ENCODE measurements around the gene SLC8B1.

GRCh38 chr12:113250045-113250444, 84.9 kb downstream of the SLC8B1 start:
- TF ChIP-seq SP1 (IDR thresholded peaks at IDR 0.05) (no peak), CTCF (IDR thresholded peaks at IDR 0.05; ENCODE audit: low read depth, low read length, missing input control) (no peak), REST (IDR thresholded peaks at IDR 0.05) (no peak), RAD21 (IDR thresholded peaks at IDR 0.05) (no peak), FOXA1 (IDR thresholded peaks at IDR 0.05) (no peak), ATF3 (IDR thresholded peaks at IDR 0.05) (no peak), ZBTB33 (IDR thresholded peaks at IDR 0.05) (no peak), EGR1 (IDR thresholded peaks at IDR 0.05; ENCODE audit: low read depth in 2 of 2) (no peak), YY1 (IDR thresholded peaks at IDR 0.05) (no peak)
